Esophagus muscularis mucosa (tissue), 4 donors: Measurements from ENCODE around the gene ACAP3. TPM values are rescaled to one million over a fixed set of nuclear protein-coding genes. Genes with fewer than 3 reads are reported as not detected.

Experiments
- DNase-seq: peaks from one replicate; pipeline ENCODE4 v3.0.0-alpha.2; 2017; ENCODE audit errors: extremely low spot score
- H3K27ac ChIP-seq, 4 donors: fragments of 200-600 bp; sonication (generic); replicated peaks in 1 of 4; 1 replicate in 3 of 4; 2 replicates in 1 of 4; pipeline ENCODE4 v1.5.1; 2016 to 2019; ENCODE audit warnings: mild to moderate bottlenecking in 1 of 4
- H3K27me3 ChIP-seq, 4 donors: fragments of 200-600 bp; sonication (generic); one replicate each; pipeline versions ENCODE4 v1.5.1 to v1.6.0; 2016 to 2019
- H3K36me3 ChIP-seq, 4 donors: fragments of 200-600 bp; sonication (generic); one replicate each; pipeline ENCODE4 v1.5.1; 2016 to 2019
- H3K4me1 ChIP-seq, 4 donors: fragments of 200-600 bp; sonication (generic); one replicate each; pipeline ENCODE4 v1.5.1; 2016 to 2019
- H3K4me3 ChIP-seq, 4 donors: fragments of 200-600 bp; sonication (generic); 1 replicate in 2 of 4; 2 replicates in 2 of 4; pipeline ENCODE4 v1.5.1; 2016 to 2019; ENCODE audit warnings: mild to moderate bottlenecking in 4 of 4, moderate library complexity in 1 of 4
- H3K9me3 ChIP-seq, 4 donors: fragments of 200-600 bp; sonication (generic); 1 replicate in 3 of 4; 2 replicates in 1 of 4; pipeline ENCODE4 v1.5.1; 2016 to 2019
- CTCF ChIP-seq, 3 experiments: fragments of 200-600 bp in 2 of 3; fragments of 450-650 bp in 1 of 3; sonication (generic) in 2 of 3; IDR thresholded peaks; one replicate each; pipeline ENCODE4 v1.5.1; 2017 to 2019; ENCODE audit warnings: antibody characterized with exemption in 3 of 3, mild to moderate bottlenecking in 2 of 3, moderate library complexity in 1 of 3
- EP300 ChIP-seq: sonication (generic); formaldehyde crosslinking; IDR thresholded peaks from one replicate; pipeline ENCODE4 v1.6.1; 2017; ENCODE audit warnings: antibody characterized with exemption
- POLR2A ChIP-seq: fragments of 450-650 bp; IDR thresholded peaks from one replicate; pipeline ENCODE4 v1.6.1; 2017; ENCODE audit warnings: antibody characterized with exemption, moderate library complexity, mild to moderate bottlenecking, low read depth
- POLR2AphosphoS5 ChIP-seq, 2 donors: sonication (generic); formaldehyde crosslinking; IDR thresholded peaks; one replicate each; pipeline ENCODE4 v1.6.1; 2017; ENCODE audit warnings: antibody characterized with exemption in 2 of 2
- WGBS: methylation state at CpG from one replicate; pipeline ENCODE4 v1.1.5; 2018; 5-methylcytosine and 5-hydroxymethylcytosine counted together
- intact Hi-C: fragments of 100-400 bp; cut with DNase I; formaldehyde crosslinking; loops from one replicate; pipeline ENCODE4 v1.15.1; 2023
- total RNA-seq, 4 donors: library from RNA; depleted of rRNA; stranded (reverse); fragments of >200 nt; gene quantifications; one replicate each; pipeline versions ENCODE4 v1.1.0 to v1.2.1, GENCODE V29; 2016

ACAP3 gene
- total RNA-seq, 4 donors from 2014 or later = 34.8 to 63.2 (median 47.4) TPM

DNA sequence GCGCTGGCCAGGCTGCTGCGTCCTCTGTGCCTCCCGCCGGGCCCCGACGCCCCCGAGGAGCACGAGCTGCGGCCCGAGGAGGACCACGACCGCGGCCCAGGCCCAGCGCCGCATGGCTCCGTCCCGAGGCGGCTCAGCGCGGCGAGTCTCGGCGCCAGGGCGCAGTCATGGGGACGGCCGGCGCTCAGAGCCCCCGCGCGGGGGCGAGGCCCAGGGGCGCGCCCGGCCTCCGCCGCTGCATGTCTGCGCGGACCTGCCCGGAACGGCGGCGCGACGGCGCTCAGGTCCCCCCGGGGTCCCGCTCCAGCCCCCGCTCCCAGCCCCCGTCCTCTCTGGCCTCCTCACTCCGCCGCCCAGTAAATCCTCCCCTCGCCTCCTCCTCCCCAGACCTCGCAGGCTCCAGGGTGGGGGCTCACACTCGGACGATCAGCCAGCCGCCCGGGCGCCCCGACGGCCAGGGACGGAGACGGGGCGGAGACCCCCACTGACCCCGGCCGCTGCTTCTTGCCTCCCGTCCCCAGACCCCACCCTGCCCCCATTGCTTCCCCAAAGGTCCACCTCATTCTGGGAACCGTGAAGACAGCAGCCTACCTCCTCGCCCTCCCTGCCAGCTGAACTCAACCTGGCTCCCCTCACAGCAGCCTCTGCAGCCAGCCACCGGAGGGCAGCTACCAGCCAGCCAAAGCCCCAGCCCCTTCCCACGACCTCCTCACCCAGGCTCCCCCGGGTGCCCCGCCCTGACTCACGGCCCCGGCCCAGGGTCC is 61.0 kb downstream of the ACAP3 start, which contains the start of gene C1QTNF12:
TSS of gene C1QTNF12 (minus strand) at position 146 of the 764 bp plus-strand sequence. CDS start at position 114, 32 bp downstream.
- H3K9me3 ChIP-seq = no peaks in the 10 kb centered on the region
- WGBS = 2% methylated on average over 9 of the region's 74 CpGs
- intact Hi-C loops = no loop called here

DNA sequence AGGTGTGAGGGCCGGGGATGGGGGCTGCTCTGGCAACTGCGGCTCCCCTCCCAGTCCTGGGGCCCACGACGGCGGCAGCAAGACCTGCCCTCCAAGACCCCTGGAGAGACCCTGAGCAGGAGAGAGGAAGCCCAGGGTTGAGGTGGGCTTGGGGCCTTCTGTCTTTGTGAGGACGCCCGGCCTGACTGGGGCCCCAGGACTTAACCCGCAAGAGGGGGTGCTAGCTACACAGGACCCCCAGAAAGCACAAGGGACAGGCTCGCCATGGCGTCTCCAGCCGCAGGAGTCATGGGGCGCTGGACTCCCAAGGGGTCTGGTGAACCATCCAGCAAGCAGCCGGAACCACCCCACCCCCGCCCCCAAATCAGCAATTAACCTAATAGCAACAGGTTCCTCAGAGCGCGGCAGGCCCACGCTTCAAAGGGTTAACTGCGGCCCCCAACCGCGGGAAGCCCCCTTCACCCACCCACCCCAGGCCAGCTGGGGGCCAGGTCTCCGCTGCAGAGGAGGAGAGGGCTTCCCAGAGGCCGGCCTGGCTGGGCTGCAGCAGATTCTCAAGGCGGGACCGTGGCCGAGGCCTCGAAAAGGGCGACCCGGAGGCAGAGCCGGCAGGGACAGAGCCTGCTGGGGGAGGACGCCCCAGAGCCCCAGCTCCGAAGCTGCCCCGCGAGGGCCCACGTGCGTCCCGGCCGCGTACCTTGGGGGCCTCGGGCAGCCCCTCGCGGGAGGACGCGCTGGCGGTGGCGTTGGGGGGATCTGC is 61.7 kb downstream of the ACAP3 start:
- DNase-seq = no peak
- TF ChIP-seq POLR2A (no peak), EP300 (no peak), CTCF (IDR thresholded peaks at IDR 0.05) (no peak), POLR2AphosphoS5 (IDR thresholded peaks at IDR 0.05) (no peak)
- H3K27me3 ChIP-seq = peaks cover 0 to 49% (median 18%) of the 10 kb centered on the region in 4 donors
- H3K9me3 ChIP-seq = no peaks in the 10 kb centered on the region
- peak overlapping the region in 2 of 4 donors; percentile 5 to 24 for H3K4me3 ChIP-seq
- H3K27ac ChIP-seq = no peak overlapping the region
- intact Hi-C loops = no loop called here
- peaks cover 0 to 28% (median 4%) of the 10 kb centered on the region in 4 donors for H3K36me3 ChIP-seq
- 80% methylated on average over 7 of the region's 45 CpGs for WGBS
- H3K4me1 ChIP-seq = peaks cover 3 to 19% (median 15%) of the 10 kb centered on the region in 4 donors

More for the DNA sequence above, 61.0 kb downstream of the ACAP3 start, which contains the start of gene C1QTNF12:
- H3K27me3 ChIP-seq = peaks cover 0 to 41% (median 18%) of the 10 kb centered on the region in 4 donors
- H3K36me3 ChIP-seq = peaks cover 0 to 31% (median 6%) of the 10 kb centered on the region in 4 donors
- TF ChIP-seq POLR2A (no peak), EP300 (no peak), POLR2AphosphoS5 (IDR thresholded peaks at IDR 0.05) (no peak)
- peak within 1 kb of the TSS in 2 of 4 donors; percentile 5 to 24 for H3K4me3 ChIP-seq
- H3K4me1 ChIP-seq = peaks cover 3 to 19% (median 15%) of the 10 kb centered on the region in 4 donors
- no peak for DNase-seq
- H3K27ac ChIP-seq = no peak within 1 kb of the TSS

DNA sequence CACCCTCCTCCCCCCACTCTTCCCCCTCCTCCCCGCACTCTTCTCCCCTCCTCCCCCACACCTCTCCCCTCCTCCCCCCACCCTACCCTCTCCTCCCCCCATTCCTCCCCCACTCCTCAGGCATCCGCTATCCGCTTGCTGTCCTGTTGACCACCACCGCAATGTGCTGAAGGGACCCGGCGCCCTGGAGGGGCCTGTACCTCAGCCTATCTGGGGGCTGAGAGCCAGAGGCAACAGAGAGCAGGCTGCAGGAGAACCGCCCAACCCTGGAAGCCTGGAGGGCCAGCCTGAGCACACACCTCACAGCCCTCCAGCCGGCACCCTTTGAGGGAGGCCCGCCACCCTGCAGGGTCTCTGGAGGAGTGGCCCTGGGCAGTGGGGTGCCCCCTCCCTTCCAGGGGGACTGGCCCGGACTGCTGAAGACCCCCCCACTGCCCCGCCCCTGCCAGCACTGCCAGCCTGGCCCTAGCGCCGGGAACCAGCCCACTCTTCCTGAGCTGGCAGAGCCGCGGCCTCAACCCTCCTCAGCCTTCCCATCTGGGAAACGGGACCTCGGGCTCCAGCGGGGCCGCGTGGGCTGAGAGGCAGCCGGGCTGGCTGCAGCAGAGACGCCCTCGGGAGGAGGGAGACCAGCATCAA is 62.4 kb downstream of the ACAP3 start:
- no peak for DNase-seq

GRCh38 chr1:1244192-1244811 is 63.4 kb downstream of the ACAP3 start:
- H3K4me1 ChIP-seq = peaks cover 3 to 26% (median 17%) of the 10 kb centered on the region in 4 donors
- no peak overlapping the region for H3K27ac ChIP-seq
- no peak for DNase-seq
- intact Hi-C loops = no loop called here
- WGBS = 83% methylated on average over 29 of the region's 30 CpGs
- H3K9me3 ChIP-seq = no peaks in the 10 kb centered on the region
- H3K36me3 ChIP-seq = peaks cover 0 to 24% (median 4%) of the 10 kb centered on the region in 4 donors
- peaks cover 0 to 66% (median 18%) of the 10 kb centered on the region in 4 donors for H3K27me3 ChIP-seq
- no peak for TF ChIP-seq POLR2A
- no peak for TF ChIP-seq POLR2AphosphoS5 (IDR thresholded peaks at IDR 0.05)
- TF ChIP-seq EP300 = no peak
- TF ChIP-seq CTCF (IDR thresholded peaks at IDR 0.05) = no peak
- H3K4me3 ChIP-seq = peak overlapping the region in 2 of 4 donors; percentile 8 to 22

More for the DNA sequence above, 62.4 kb downstream of the ACAP3 start:
- H3K9me3 ChIP-seq = no peaks in the 10 kb centered on the region
- WGBS = 85% methylated on average over 12 of the region's 23 CpGs
- H3K36me3 ChIP-seq = peaks cover 0 to 24% (median 4%) of the 10 kb centered on the region in 4 donors
- peaks cover 0 to 56% (median 18%) of the 10 kb centered on the region in 4 donors for H3K27me3 ChIP-seq
- no peak overlapping the region for H3K4me3 ChIP-seq
- intact Hi-C loops = no loop called here
- no peak overlapping the region for H3K27ac ChIP-seq
- TF ChIP-seq CTCF (IDR thresholded peaks at IDR 0.05) (no peak), EP300 (no peak), POLR2AphosphoS5 (IDR thresholded peaks at IDR 0.05) (no peak), POLR2A (no peak)
- peaks cover 3 to 19% (median 15%) of the 10 kb centered on the region in 4 donors for H3K4me1 ChIP-seq
